SK-N-SH treated with all-trans-retinoic acid at 6 μM for 48 hours (cell line): Measurements from ENCODE around the gene TLE7.

Experiments used
- ATAC-seq: fragments of 200-7000 bp; cut with Tn5 transposase; 3 replicates; pipeline ENCODE4 v1.9.1; 2020; ENCODE audit warnings: mild to moderate bottlenecking, moderate library complexity
- ARNTL ChIP-seq: fragments of 450-650 bp; formaldehyde crosslinking; IDR thresholded peaks from 2 replicates; pipeline ENCODE4 v1.5.0; 2020; ENCODE audit warnings: low read depth, mild to moderate bottlenecking, moderate library complexity, borderline replicate concordance
- BACH2 ChIP-seq: fragments of 250-450 bp; sonication (Bioruptor Pico); IDR thresholded peaks from 2 replicates; pipeline ENCODE4 v1.9.0; 2021; ENCODE audit warnings: mild to moderate bottlenecking, borderline replicate concordance
- CSDC2 ChIP-seq: fragments of 250-450 bp; sonication (Bioruptor Pico); IDR thresholded peaks from 2 replicates; pipeline ENCODE4 v1.5.0; 2020; ENCODE audit warnings: mild to moderate bottlenecking, moderate library complexity
- CSRNP3 ChIP-seq: fragments of 250-450 bp; sonication (Bioruptor Pico); IDR thresholded peaks from 2 replicates; pipeline ENCODE4 v1.5.1; 2021; ENCODE audit warnings: mild to moderate bottlenecking, moderate library complexity
- ESRRG ChIP-seq: fragments of 250-450 bp; sonication (Bioruptor Pico); IDR thresholded peaks from 2 replicates; pipeline ENCODE4 v1.6.1; 2021; ENCODE audit warnings: mild to moderate bottlenecking
- GLIS3 ChIP-seq: fragments of 250-450 bp; sonication (Bioruptor Pico); IDR thresholded peaks from 2 replicates; pipeline ENCODE4 v1.5.0; 2020; ENCODE audit warnings: mild to moderate bottlenecking, moderate library complexity
- ISL1 ChIP-seq: fragments of 250-450 bp; sonication (Bioruptor Pico); IDR thresholded peaks from 2 replicates; pipeline ENCODE4 v2.1.2; 2022; ENCODE audit warnings: mild to moderate bottlenecking, moderate library complexity
- OSR1 ChIP-seq: fragments of 250-450 bp; sonication (Bioruptor Pico); IDR thresholded peaks from 2 replicates; pipeline ENCODE4 v1.8.0; 2022; ENCODE audit warnings: moderate library complexity, mild to moderate bottlenecking, inconsistent platforms
- RARB ChIP-seq: fragments of 250-450 bp; sonication (Bioruptor Pico); IDR thresholded peaks from 2 replicates; pipeline ENCODE4 v1.8.0; 2021; ENCODE audit warnings: mild to moderate bottlenecking, moderate library complexity
- TCF4 ChIP-seq: fragments of 250-450 bp; sonication (Bioruptor Pico); IDR thresholded peaks from 2 replicates; pipeline ENCODE4 v1.8.0; 2021; ENCODE audit warnings: mild to moderate bottlenecking, moderate library complexity, borderline replicate concordance
- TOX ChIP-seq: fragments of 250-450 bp; sonication (Bioruptor Pico); IDR thresholded peaks from 2 replicates; pipeline ENCODE4 v1.8.0; 2021; ENCODE audit warnings: mild to moderate bottlenecking, moderate library complexity, borderline replicate concordance
- ZC3H10 ChIP-seq: fragments of 250-450 bp; sonication (Bioruptor Pico); IDR thresholded peaks from 2 replicates; pipeline ENCODE4 v1.5.1; 2021; ENCODE audit warnings: mild to moderate bottlenecking, moderate library complexity
- ZFP3 ChIP-seq: fragments of 250-450 bp; sonication (Bioruptor Pico); IDR thresholded peaks from 2 replicates; pipeline ENCODE4 v1.5.0; 2020; ENCODE audit warnings: mild to moderate bottlenecking, moderate library complexity
- ZFP30 ChIP-seq: fragments of 450-650 bp; formaldehyde crosslinking; IDR thresholded peaks from 2 replicates; pipeline ENCODE4 v1.5.0; 2022; ENCODE audit warnings: mild to moderate bottlenecking, moderate library complexity
- ZNF565 ChIP-seq: fragments of 450-650 bp; formaldehyde crosslinking; conservative IDR thresholded peaks from 2 replicates; pipeline ENCODE4 v1.5.0; 2020; ENCODE audit warnings: low read depth, mild to moderate bottlenecking, moderate library complexity
- ZNF70 ChIP-seq: fragments of 450-650 bp; formaldehyde crosslinking; IDR thresholded peaks from 2 replicates; pipeline ENCODE4 v1.5.0; 2020; ENCODE audit warnings: mild to moderate bottlenecking, moderate library complexity
- ZNF8 ChIP-seq: fragments of 450-650 bp; formaldehyde crosslinking; IDR thresholded peaks from 2 replicates; pipeline ENCODE4 v1.5.0; 2020; ENCODE audit warnings: mild to moderate bottlenecking, moderate library complexity
- TF ChIP-seq, protein P1 (sequence below): fragments of 250-450 bp; sonication (Bioruptor Pico); IDR thresholded peaks from 2 replicates; pipeline ENCODE4 v1.5.0; 2020; ENCODE audit warnings: mild to moderate bottlenecking, moderate library complexity
- TF ChIP-seq, protein P2 (sequence below): fragments of 250-450 bp; sonication (Bioruptor Pico); IDR thresholded peaks from 2 replicates; pipeline ENCODE4 v1.8.0; 2020; ENCODE audit warnings: mild to moderate bottlenecking, moderate library complexity, borderline replicate concordance

The TLE7 gene

GRCh38 chr16:71380831-71381230 lies 61.0 kb downstream of the TLE7 start:
- no peak for TF ChIP-seq CSDC2
- no peak for TF ChIP-seq GLIS3 (CRISPR knock-in tag)
- no peak for TF ChIP-seq ARNTL (CRISPR knock-in tag)
- TF ChIP-seq ESRRG, result no peak
- TF ChIP-seq ZC3H10 (CRISPR knock-in tag), result no peak
- TF ChIP-seq BACH2 (CRISPR knock-in tag), result no peak
- no peak for TF ChIP-seq TOX
- TF ChIP-seq, protein P1, sequence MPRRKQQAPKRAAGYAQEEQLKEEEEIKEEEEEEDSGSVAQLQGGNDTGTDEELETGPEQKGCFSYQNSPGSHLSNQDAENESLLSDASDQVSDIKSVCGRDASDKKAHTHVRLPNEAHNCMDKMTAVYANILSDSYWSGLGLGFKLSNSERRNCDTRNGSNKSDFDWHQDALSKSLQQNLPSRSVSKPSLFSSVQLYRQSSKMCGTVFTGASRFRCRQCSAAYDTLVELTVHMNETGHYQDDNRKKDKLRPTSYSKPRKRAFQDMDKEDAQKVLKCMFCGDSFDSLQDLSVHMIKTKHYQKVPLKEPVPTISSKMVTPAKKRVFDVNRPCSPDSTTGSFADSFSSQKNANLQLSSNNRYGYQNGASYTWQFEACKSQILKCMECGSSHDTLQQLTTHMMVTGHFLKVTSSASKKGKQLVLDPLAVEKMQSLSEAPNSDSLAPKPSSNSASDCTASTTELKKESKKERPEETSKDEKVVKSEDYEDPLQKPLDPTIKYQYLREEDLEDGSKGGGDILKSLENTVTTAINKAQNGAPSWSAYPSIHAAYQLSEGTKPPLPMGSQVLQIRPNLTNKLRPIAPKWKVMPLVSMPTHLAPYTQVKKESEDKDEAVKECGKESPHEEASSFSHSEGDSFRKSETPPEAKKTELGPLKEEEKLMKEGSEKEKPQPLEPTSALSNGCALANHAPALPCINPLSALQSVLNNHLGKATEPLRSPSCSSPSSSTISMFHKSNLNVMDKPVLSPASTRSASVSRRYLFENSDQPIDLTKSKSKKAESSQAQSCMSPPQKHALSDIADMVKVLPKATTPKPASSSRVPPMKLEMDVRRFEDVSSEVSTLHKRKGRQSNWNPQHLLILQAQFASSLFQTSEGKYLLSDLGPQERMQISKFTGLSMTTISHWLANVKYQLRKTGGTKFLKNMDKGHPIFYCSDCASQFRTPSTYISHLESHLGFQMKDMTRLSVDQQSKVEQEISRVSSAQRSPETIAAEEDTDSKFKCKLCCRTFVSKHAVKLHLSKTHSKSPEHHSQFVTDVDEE (CRISPR knock-in tag), result no peak
- TF ChIP-seq, protein P2, sequence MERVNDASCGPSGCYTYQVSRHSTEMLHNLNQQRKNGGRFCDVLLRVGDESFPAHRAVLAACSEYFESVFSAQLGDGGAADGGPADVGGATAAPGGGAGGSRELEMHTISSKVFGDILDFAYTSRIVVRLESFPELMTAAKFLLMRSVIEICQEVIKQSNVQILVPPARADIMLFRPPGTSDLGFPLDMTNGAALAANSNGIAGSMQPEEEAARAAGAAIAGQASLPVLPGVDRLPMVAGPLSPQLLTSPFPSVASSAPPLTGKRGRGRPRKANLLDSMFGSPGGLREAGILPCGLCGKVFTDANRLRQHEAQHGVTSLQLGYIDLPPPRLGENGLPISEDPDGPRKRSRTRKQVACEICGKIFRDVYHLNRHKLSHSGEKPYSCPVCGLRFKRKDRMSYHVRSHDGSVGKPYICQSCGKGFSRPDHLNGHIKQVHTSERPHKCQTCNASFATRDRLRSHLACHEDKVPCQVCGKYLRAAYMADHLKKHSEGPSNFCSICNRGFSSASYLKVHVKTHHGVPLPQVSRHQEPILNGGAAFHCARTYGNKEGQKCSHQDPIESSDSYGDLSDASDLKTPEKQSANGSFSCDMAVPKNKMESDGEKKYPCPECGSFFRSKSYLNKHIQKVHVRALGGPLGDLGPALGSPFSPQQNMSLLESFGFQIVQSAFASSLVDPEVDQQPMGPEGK (CRISPR knock-in tag), result no peak
- TF ChIP-seq OSR1 (CRISPR knock-in tag), result no peak
- no peak for TF ChIP-seq ZFP3 (CRISPR knock-in tag)
- no peak for TF ChIP-seq ZNF565 (CRISPR knock-in tag)
- TF ChIP-seq TCF4 (CRISPR knock-in tag), result no peak
- TF ChIP-seq ZNF8, result no peak
- TF ChIP-seq CSRNP3 (CRISPR knock-in tag), result no peak
- TF ChIP-seq ZFP30 (CRISPR knock-in tag), result no peak
- no peak for TF ChIP-seq ZNF70
- TF ChIP-seq ISL1, result no peak
- no peak for TF ChIP-seq RARB
- TF ChIP-seq, all 23 proteins: peak for 0
- ATAC-seq, result no peak
